ENCODE data around the gene DACH1. TPM values are rescaled to one million over a fixed set of nuclear protein-coding genes. Genes with fewer than 3 reads are reported as not detected.
"Not testable (repeated sequence)": the region's sequence is repeated elsewhere in the genome, so short reads cannot be mapped to it uniquely, and the experiment has no call there.

The DACH1 gene
- polyA plus RNA-seq, 1 donor from 2014 or later: not detected

- H3K27ac Mint-ChIP-seq: no peak overlapping the region
- no peaks in the 10 kb centered on the region for H3K36me3 Mint-ChIP-seq
- peaks cover 2 to 6% (median 5%) of the 10 kb centered on the region in 3 donors for H3K9me3 Mint-ChIP-seq
- no peaks in the 10 kb centered on the region for H3K27me3 Mint-ChIP-seq
- no peak overlapping the region for H3K4me3 Mint-ChIP-seq
- no peaks in the 10 kb centered on the region for H3K4me1 Mint-ChIP-seq
Observed at GRCh38 chr13:71789037-71789436, 78.0 kb downstream of the DACH1 start.

- H3K4me1 Mint-ChIP-seq: no peaks in the 10 kb centered on the region
- no peaks in the 10 kb centered on the region for H3K27me3 Mint-ChIP-seq
- H3K9me3 Mint-ChIP-seq: peaks cover 2 to 7% (median 6%) of the 10 kb centered on the region in 3 donors
- H3K4me3 Mint-ChIP-seq: no peak overlapping the region
- H3K36me3 Mint-ChIP-seq: no peaks in the 10 kb centered on the region
- H3K27ac Mint-ChIP-seq: no peak overlapping the region
Observed at GRCh38 chr13:71787414-71787813, 79.6 kb downstream of the DACH1 start.

DNA sequence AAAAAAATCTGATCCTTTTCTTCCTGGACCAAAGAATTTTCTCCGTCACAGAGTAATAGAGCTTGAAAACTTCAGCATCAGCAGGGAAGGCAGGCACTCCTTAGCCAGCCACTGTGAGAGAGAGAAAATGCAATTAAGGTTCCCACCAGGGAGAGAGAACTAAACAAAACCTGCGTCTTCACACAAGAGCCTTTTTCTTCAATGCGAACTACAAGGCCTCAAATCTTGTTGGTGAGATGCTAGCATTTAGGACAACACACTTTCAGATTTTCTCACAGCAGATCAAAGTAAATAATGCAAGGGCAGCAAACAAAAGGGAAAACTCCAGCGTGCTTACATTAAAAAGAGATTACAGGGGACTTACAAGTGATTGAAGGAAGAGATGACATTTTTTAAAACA lies 80.1 kb downstream of the DACH1 start:
- H3K4me1 Mint-ChIP-seq: no peaks in the 10 kb centered on the region
- no peaks in the 10 kb centered on the region for H3K36me3 Mint-ChIP-seq
- H3K9me3 Mint-ChIP-seq: peaks cover 2 to 6% (median 6%) of the 10 kb centered on the region in 3 donors
- H3K27me3 Mint-ChIP-seq: no peaks in the 10 kb centered on the region
- no peak overlapping the region for H3K4me3 Mint-ChIP-seq
- H3K27ac Mint-ChIP-seq: no peak overlapping the region

- Mint-ChIP-seq H3K9me3 (peaks cover 2 to 8% (median 6%) of the 10 kb centered on the region in 3 donors), H3K36me3 (no peaks in the 10 kb centered on the region), H3K4me1 (no peaks in the 10 kb centered on the region), H3K27me3 (no peaks in the 10 kb centered on the region), H3K4me3 (no peak overlapping the region), H3K27ac (peak overlapping the region in 1 of 3 donors; percentile 17)
Observed at GRCh38 chr13:71785361-71785760, 81.6 kb downstream of the DACH1 start.

DNA sequence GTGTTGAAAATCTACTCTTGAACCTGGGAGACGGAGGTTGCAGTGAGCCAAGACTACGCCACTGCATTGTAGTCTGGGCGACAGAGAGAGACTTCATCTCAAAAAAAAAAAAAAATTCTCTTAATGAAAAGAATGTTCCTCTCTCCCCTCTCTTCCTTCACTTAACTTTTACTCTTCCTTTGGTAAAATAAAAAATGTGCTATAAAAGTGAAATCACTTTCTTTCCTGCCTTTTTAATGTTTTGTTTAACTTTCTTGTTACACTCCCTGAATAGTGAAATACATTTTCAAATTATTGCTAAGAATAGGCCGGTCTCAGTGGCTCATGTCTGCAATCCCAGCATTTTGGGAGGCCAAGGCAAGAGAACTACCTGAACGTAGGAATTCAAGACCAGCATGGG lies 86.5 kb downstream of the DACH1 start:
- no peaks in the 10 kb centered on the region for H3K27me3 Mint-ChIP-seq
- H3K4me3 Mint-ChIP-seq: no peak overlapping the region
- no peaks in the 10 kb centered on the region for H3K36me3 Mint-ChIP-seq
- H3K9me3 Mint-ChIP-seq: peaks cover 0 to 5% (median 0%) of the 10 kb centered on the region in 3 donors
- H3K27ac Mint-ChIP-seq: no peak overlapping the region
- no peaks in the 10 kb centered on the region for H3K4me1 Mint-ChIP-seq

DNA sequence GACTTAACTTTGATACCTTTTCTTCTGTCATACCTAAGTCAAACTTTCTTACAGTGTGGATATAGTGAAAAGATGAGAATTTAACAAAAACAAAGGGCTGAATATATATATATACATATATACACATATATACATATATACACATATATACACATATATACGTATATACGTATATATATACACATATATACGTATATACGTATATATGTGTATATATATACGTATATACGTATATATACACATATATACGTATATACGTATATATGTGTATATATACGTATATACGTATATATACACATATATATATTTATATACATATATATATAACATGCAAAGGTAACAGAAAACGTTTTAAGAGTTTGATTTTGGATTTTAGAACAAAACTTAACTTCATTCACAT lies 88.0 kb downstream of the DACH1 start:
- not testable (repeated sequence) for H3K9me3 Mint-ChIP-seq, H3K4me1 Mint-ChIP-seq, H3K27ac Mint-ChIP-seq, H3K36me3 Mint-ChIP-seq, H3K4me3 Mint-ChIP-seq, H3K27me3 Mint-ChIP-seq

DNA sequence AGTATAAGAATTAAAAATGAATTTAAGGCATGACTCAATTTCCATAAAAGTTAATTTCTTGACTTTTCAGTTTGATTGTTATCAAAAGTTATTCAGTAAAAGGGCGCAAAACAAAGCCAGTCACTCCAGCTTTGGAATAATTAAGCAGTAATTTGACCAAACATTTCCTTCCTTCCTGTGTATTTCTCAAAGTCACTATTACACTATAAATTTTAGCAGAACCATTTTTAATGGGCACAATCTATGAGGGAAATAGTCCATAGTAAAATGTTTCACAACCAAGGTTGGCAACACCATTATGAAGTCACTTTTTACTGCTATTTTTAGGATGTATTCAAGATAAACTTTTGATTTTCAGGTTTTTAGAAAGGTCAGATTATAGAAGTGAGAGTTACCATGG lies 91.0 kb downstream of the DACH1 start:
- Mint-ChIP-seq H3K27me3 (no peaks in the 10 kb centered on the region), H3K4me1 (no peaks in the 10 kb centered on the region), H3K9me3 (peaks cover 0 to 1% (median 0%) of the 10 kb centered on the region in 3 donors), H3K4me3 (no peak overlapping the region), H3K27ac (no peak overlapping the region), H3K36me3 (no peaks in the 10 kb centered on the region)

GRCh38 chr13:71774863-71775262 lies 92.1 kb downstream of the DACH1 start:
- peaks cover 0 to 3% (median 1%) of the 10 kb centered on the region in 3 donors for H3K9me3 Mint-ChIP-seq

GRCh38 chr13:71773531-71773930 lies 93.5 kb downstream of the DACH1 start:
- no peaks in the 10 kb centered on the region for H3K36me3 Mint-ChIP-seq
- no peaks in the 10 kb centered on the region for H3K27me3 Mint-ChIP-seq
- peaks cover 0 to 3% (median 1%) of the 10 kb centered on the region in 3 donors for H3K9me3 Mint-ChIP-seq
- H3K27ac Mint-ChIP-seq: no peak overlapping the region
- H3K4me3 Mint-ChIP-seq: no peak overlapping the region
- H3K4me1 Mint-ChIP-seq: no peaks in the 10 kb centered on the region

More at GRCh38 chr13:71774863-71775262, 92.1 kb downstream of the DACH1 start:
- Mint-ChIP-seq H3K27me3 (no peaks in the 10 kb centered on the region), H3K4me1 (no peaks in the 10 kb centered on the region), H3K4me3 (no peak overlapping the region), H3K36me3 (no peaks in the 10 kb centered on the region), H3K27ac (no peak overlapping the region)

GRCh38 chr13:71772361-71772760 lies 94.6 kb downstream of the DACH1 start:
- Mint-ChIP-seq H3K4me3 (no peak overlapping the region), H3K27ac (no peak overlapping the region), H3K36me3 (no peaks in the 10 kb centered on the region), H3K4me1 (no peaks in the 10 kb centered on the region), H3K27me3 (no peaks in the 10 kb centered on the region), H3K9me3 (peaks cover 0 to 3% (median 1%) of the 10 kb centered on the region in 3 donors)

- no peak overlapping the region for H3K4me3 Mint-ChIP-seq
- no peaks in the 10 kb centered on the region for H3K4me1 Mint-ChIP-seq
- H3K9me3 Mint-ChIP-seq: peaks cover 0 to 3% (median 1%) of the 10 kb centered on the region in 3 donors
- H3K36me3 Mint-ChIP-seq: no peaks in the 10 kb centered on the region
- H3K27me3 Mint-ChIP-seq: no peaks in the 10 kb centered on the region
- no peak overlapping the region for H3K27ac Mint-ChIP-seq
Observed at GRCh38 chr13:71771144-71771543, 95.9 kb downstream of the DACH1 start.

GRCh38 chr13:71770710-71771109 lies 96.3 kb downstream of the DACH1 start:
- H3K4me1 Mint-ChIP-seq: no peaks in the 10 kb centered on the region
- peaks cover 0 to 3% (median 1%) of the 10 kb centered on the region in 3 donors for H3K9me3 Mint-ChIP-seq
- H3K27ac Mint-ChIP-seq: no peak overlapping the region
- no peaks in the 10 kb centered on the region for H3K27me3 Mint-ChIP-seq
- no peaks in the 10 kb centered on the region for H3K36me3 Mint-ChIP-seq
- no peak overlapping the region for H3K4me3 Mint-ChIP-seq

DNA sequence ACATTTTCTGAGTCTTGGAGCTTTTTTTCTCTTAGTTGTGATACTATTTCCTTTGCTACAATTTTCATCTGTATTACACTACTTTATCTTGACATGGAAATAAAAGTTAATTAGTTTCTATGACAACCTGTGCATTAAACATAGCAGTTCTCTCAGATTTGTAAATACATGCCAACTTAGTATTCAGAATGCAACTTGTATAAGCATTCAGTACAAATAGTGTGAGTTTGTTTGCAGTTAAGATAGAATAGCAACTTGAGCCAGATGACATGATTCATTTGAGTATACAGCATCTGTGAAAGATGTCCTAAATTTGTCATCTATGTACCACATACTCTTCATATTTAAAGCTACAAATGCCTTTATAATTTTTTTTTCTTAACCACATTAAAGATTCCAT lies 98.1 kb downstream of the DACH1 start:
- H3K36me3 Mint-ChIP-seq: no peaks in the 10 kb centered on the region
- H3K4me1 Mint-ChIP-seq: no peaks in the 10 kb centered on the region
- no peak overlapping the region for H3K27ac Mint-ChIP-seq
- H3K4me3 Mint-ChIP-seq: no peak overlapping the region
- peaks cover 0 to 3% (median 0%) of the 10 kb centered on the region in 3 donors for H3K9me3 Mint-ChIP-seq
- H3K27me3 Mint-ChIP-seq: no peaks in the 10 kb centered on the region

- no peak overlapping the region for H3K4me3 Mint-ChIP-seq
- no peaks in the 10 kb centered on the region for H3K27me3 Mint-ChIP-seq
- no peak overlapping the region for H3K27ac Mint-ChIP-seq
- no peaks in the 10 kb centered on the region for H3K4me1 Mint-ChIP-seq
- no peaks in the 10 kb centered on the region for H3K36me3 Mint-ChIP-seq
- H3K9me3 Mint-ChIP-seq: peaks cover 0 to 1% (median 0%) of the 10 kb centered on the region in 3 donors
Observed at GRCh38 chr13:71759651-71760511, 107.1 kb downstream of the DACH1 start.

DNA sequence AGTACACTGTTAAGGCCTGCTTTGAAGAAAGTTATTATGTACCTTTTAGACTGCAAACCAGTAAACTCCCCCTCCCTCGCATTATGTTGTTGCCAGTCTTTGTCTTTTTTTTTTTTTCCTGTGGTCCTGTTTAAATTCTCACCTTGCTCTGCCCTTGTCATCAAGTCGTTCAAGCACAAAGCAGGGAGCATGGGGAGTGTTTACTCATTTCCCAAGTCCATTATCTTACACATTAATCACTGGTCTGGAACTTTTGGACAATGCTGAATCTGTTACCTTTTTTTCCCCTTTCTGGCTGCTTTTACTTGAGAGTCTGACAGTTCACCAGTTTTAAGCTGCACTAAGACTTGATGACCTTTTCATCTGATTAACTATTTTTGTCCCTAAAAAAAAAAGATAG lies 108.2 kb downstream of the DACH1 start:
- H3K4me3 Mint-ChIP-seq: no peak overlapping the region
- no peaks in the 10 kb centered on the region for H3K27me3 Mint-ChIP-seq
- H3K9me3 Mint-ChIP-seq: peaks cover 0 to 6% (median 1%) of the 10 kb centered on the region in 3 donors
- no peaks in the 10 kb centered on the region for H3K4me1 Mint-ChIP-seq
- H3K36me3 Mint-ChIP-seq: no peaks in the 10 kb centered on the region
- no peak overlapping the region for H3K27ac Mint-ChIP-seq

- H3K9me3 Mint-ChIP-seq: peaks cover 0 to 12% (median 0%) of the 10 kb centered on the region in 3 donors
Observed at GRCh38 chr13:71754407-71754974, 112.5 kb downstream of the DACH1 start.

More at GRCh38 chr13:71754407-71754974, 112.5 kb downstream of the DACH1 start:
- H3K4me1 Mint-ChIP-seq: no peaks in the 10 kb centered on the region
- no peak overlapping the region for H3K27ac Mint-ChIP-seq
- H3K36me3 Mint-ChIP-seq: no peaks in the 10 kb centered on the region
- H3K27me3 Mint-ChIP-seq: no peaks in the 10 kb centered on the region
- no peak overlapping the region for H3K4me3 Mint-ChIP-seq
